ENCODE data around the gene PRAMEF18.
"Not testable (repeated sequence)": the region's sequence is repeated elsewhere in the genome, so short reads cannot be mapped to it uniquely, and the experiment has no call there.

Gene PRAMEF18

GRCh38 chr1:13225675-13226204, at the start of gene PRAMEF18:
TSS of gene PRAMEF18 (minus strand) at chr1:13226154. CDS start at chr1:13226106, 48 bp downstream.
- DNase-seq (ENCODE audit: low spot score), result not testable (repeated sequence)

- DNase-seq (ENCODE audit: low spot score), result not testable (repeated sequence)
Observed at GRCh38 chr1:13265124-13265523, 39.2 kb upstream of the PRAMEF18 start.

DNA sequence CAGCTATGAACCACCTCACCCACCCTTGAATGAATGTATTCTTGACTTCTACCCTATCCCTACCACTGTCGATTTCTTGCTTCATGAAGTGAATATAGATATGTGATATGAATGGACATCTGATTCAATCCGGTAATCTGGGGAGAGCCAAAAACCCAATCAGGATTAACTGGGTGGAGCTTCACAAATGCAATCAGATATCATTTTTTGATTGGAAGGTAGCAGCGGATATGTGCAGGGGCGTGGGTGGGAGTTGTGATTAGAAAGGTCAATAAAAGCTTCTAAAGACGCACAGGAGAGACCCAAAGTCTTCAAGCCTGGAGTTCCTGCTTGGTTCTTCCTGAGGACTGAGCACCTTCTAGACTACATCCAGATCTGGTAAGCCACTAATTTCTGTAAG, 27.9 kb upstream of the PRAMEF18 start, which contains the start of gene PRAMEF5:
Gene PRAMEF5, plus strand, starts transcription at position 301 of the 400 bp plus-strand sequence. CDS start 5,071 bp downstream, outside the sequence.
- not testable (repeated sequence) for DNase-seq (ENCODE audit: low spot score)

DNA sequence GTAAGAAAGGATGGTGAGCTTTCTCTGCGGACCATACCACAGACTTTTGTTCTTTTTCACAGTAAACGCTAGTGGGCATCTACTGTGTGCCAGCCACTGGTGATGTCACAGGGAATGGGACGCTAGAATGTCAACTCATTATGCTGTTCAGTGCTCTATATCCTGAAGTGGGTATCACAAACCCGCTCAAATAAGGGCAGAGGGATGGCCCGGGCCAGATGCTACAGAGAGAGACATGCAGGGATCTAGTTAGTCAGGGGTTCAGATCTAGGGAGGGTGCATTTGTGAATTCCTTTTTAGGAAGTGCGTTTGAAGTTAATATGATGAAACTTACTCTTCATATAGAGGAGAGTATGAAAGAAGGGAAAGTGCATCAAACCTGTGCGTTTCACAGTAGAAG, 21.2 kb upstream of the PRAMEF18 start:
- not testable (repeated sequence) for DNase-seq (ENCODE audit: low spot score)

GRCh38 chr1:13246554-13246871, 20.6 kb upstream of the PRAMEF18 start:
- not testable (repeated sequence) for DNase-seq (ENCODE audit: low spot score)

DNA sequence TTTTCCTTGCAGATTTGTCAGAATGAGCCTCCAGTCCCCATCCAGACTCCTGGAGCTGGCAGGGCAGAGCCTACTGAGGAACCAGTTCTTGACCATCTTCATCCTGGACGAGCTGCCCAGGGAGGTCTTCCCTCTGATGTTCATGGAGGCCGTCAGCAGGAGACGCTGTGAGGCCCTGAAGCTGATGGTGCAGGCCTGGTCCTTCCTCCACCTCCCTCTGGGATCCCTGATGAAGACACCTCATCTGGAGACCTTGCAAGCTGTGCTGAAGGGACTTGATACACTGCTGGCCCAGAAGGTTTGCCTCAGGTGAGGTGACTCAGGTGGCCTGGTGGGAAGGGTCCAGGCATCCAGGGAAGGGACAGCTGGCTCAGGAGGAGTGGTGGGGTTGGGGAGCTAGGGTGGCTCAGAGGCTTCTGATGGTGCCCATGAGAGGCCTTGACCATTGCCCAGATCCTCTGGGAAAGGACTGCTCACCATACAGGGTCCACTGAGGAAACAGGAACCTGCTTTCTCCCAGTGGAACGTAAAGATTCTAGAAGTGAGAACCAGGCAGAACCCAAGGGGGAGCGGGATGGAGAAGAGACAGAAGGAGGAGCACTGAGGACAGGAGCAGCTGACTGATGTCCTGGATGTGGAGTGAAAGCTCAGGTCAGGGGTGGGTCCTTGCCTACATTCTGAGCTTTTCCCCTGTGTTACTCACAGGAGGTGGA, 20.0 kb upstream of the PRAMEF18 start:
- DNase-seq (ENCODE audit: low spot score), result not testable (repeated sequence)

DNA sequence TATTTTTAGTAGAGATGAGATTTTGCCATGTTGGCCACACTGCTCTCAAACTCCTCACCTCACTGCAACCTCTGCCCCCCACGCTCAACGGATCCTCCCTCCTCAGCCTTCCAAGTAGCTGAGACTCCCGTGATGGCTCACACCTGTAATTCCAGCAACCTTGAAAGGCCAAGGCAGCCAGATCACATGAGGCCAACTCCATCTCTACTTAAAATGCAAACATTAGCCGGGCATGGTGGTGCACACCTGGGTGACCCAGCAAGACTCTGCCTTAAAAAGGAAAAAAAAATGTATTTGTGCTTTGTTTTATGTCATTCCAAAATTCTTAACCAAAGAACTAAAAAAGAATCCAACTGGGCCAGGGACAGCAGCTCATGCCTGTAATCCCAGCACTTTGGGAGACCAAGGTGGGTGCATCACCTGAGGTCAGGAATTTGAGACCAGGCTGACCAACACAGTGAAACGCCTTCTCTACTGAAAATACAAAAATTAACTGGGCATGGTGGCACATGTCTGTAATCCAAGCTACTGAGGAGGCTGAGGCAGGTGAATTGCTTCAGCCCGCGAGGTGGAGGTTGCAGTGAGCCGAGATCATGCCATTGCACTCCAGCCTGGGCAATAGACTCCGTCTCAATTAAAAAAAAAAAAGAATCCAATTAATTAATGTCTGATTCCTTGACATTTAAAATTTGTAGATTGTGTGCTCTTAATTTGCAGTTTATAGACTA, 17.7 kb upstream of the PRAMEF18 start:
- not testable (repeated sequence) for DNase-seq (ENCODE audit: low spot score)

GRCh38 chr1:13239633-13240032, 13.7 kb upstream of the PRAMEF18 start:
- DNase-seq (ENCODE audit: low spot score), result not testable (repeated sequence)

- not testable (repeated sequence) for DNase-seq (ENCODE audit: low spot score)
Observed at GRCh38 chr1:13237572-13237971, 11.6 kb upstream of the PRAMEF18 start.

- DNase-seq (ENCODE audit: low spot score), result not testable (repeated sequence)
Observed at GRCh38 chr1:13234057-13234456, 8.1 kb upstream of the PRAMEF18 start.

GRCh38 chr1:13232056-13232455, 6.1 kb upstream of the PRAMEF18 start:
- DNase-seq (ENCODE audit: low spot score), result not testable (repeated sequence)

DNA sequence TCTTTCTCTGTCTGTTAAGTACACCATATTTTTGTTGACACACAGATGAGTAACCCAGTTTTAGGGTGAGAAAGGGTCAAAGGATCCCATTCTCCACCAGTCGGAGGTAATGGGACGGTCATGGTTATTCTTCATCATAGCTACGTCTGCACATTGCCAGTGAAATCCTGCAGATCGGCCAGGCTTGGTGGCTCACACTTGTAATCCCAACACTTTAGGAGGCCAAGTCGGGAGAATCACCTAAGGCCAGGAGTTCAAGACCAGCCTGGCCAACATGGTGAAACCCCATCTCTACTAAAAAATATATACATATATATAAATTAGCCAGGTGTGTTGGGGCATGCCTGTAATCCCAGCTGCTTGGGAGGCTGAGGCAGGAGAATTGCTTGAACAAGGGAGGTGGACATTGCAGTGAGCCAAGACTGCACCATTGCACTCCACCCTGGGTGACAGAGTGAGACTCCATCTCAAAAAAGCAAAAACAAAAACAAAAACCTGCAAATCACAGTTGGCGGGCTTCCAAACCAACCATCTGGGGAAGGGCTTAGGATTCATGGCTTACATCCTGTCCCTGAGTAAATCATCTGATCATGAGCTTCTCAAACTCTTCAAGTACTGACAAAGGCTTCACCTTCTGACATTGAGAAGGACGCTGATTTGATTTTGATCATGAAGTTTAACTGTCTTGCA, 5.3 kb upstream of the PRAMEF18 start:
- not testable (repeated sequence) for DNase-seq (ENCODE audit: low spot score)

GRCh38 chr1:13230601-13231000, 4.6 kb upstream of the PRAMEF18 start:
- not testable (repeated sequence) for DNase-seq (ENCODE audit: low spot score)

DNA sequence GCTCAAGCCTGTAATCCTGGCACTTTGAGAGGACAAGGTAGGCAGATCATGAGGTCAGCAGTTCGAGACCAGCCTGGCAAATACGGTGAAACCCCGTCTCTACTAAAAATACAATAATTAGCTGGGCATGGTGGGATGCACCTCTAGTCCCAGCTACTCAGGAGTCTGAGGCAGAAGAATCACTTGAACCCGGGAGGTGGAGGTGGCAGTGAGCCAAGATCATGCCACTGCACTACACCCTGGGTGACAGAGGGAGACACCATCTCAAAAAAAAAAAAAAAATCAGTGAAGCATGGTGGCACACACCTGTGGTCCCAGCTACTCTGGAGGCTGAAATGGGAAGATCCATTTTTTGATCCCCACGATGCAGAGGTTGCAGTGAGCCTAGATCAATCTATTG, 4.1 kb upstream of the PRAMEF18 start:
- not testable (repeated sequence) for DNase-seq (ENCODE audit: low spot score)

GRCh38 chr1:13228343-13228781, 2.4 kb upstream of the PRAMEF18 start:
- no peak for DNase-seq (ENCODE audit: low spot score)

DNA sequence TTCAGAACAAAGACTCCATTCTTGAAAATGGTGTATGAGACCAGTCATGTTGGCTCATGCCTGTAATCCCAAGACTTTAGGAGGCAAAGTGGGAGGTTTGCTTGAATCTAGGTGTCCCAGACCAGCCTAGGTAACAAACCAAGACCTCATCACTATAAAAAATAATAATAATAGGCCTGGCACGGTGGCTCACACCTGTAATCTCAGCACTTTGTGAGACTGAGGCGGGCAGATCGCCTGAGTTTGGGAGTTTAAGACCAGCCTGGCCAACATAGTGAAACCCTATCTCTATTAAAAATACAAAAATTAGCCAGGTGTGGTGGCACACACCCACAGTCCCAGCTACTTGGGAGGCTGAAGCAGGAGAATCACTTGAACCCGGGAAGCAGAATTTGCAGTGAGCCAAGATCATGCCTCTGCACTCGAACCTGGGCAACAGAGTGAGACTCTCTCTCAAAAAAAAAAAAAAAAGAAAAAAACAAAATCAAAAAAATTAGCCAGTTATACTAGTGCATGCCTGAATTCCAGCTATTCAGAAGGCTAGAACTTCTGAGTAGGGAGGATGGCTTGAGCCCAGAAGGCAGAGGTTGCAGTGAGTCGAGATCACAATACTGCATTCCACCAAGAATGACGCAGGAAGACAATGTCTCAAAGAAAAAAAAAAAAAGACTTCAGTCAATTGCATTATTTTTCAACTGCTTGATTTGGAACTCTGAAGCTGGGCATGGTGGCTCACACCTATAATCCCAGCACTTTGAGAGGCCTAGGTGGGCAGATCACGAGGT, 1.5 kb upstream of the PRAMEF18 start:
- not testable (repeated sequence) for DNase-seq (ENCODE audit: low spot score)

DNA sequence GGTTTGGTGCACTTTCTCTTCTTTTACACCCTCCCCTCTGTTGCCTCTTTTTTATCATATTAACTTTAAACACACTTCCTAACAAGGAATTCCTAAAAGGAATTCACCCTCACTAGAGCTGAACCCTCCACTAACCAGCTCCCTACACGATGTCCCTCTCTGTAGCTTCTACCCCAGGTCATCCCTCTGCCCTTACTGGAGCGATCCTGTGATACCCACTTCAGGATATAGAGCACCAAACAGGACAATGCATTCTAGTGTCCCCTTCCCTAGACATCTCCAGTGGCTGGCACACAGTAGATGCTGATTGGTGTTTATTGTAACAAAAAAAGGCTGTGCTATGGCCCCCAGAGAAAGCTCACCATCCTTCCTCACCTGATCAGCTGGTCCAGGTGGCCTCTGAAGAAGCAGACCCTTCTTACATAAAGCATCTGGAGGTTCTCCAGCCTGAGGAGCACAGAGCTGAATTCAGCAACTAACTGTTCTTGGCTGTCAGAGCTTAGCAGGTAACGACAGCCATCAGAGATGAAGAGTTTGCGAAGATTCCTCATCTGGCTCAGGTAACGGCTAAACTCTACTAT, 1.4 kb downstream of the PRAMEF18 start:
- DNase-seq (ENCODE audit: low spot score), result no peak

GRCh38 chr1:13222788-13223187, 3.2 kb downstream of the PRAMEF18 start:
- not testable (repeated sequence) for DNase-seq (ENCODE audit: low spot score)

GRCh38 chr1:13219203-13219602, 6.8 kb downstream of the PRAMEF18 start:
- DNase-seq (ENCODE audit: low spot score), result not testable (repeated sequence)

- DNase-seq (ENCODE audit: low spot score), result not testable (repeated sequence)
Observed at GRCh38 chr1:13216619-13217018, 9.3 kb downstream of the PRAMEF18 start.

DNA sequence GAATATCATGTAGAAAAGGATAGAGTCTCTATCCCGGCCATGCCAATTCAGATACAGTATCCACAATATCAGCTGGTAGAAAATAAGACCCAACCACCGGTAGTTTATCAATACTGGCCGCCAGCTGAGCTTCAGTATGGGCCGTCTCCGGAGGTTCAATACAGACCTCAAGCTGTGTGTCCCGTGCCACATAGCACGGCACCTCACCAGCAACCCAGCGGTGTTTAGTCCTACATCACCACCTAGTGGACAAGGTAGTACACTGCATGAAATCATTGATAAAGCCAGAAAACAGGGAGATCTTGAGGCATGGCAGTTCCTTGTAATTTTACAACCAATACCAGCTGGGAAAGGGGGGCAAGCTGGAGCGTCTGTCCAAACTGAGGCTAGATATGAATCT, 17.2 kb downstream of the PRAMEF18 start:
- not testable (repeated sequence) for DNase-seq (ENCODE audit: low spot score)

Measured in RKO (cell line).